Right lobe of liver (tissue), 6 donors: ENCODE results near the gene SOS2. TPM values are rescaled to one million over a fixed set of nuclear protein-coding genes. Genes with fewer than 3 reads are reported as not detected.

Source experiments
- ATAC-seq, 4 donors: fragments of 200-7000 bp; cut with Tn5 transposase; one replicate each; pipeline ENCODE4 v1.9.1; 2020; ENCODE audit warnings: mild to moderate bottlenecking in 4 of 4, moderate library complexity in 4 of 4
- DNase-seq, 3 donors: peaks; one replicate each; pipeline ENCODE4 v3.0.0-alpha.2; 2020
- H3K27ac ChIP-seq, 3 donors: fragments of 200-600 bp; one replicate each; pipeline ENCODE4 v1.8.0; 2022
- H3K27me3 ChIP-seq, 2 donors: fragments of 200-600 bp; one replicate each; pipeline ENCODE4 v1.8.0; 2022
- H3K36me3 ChIP-seq, 4 donors: fragments of 200-600 bp; sonication (generic) in 1 of 4; one replicate each; pipeline versions ENCODE4 v1.5.1 to v1.8.0; 2017 to 2022; ENCODE audit warnings: control low read depth in 1 of 4
- H3K4me1 ChIP-seq, 4 donors: fragments of 200-600 bp; sonication (generic) in 1 of 4; one replicate each; pipeline versions ENCODE4 v1.5.1 to v1.8.0; 2017 to 2022; ENCODE audit warnings: control low read depth in 1 of 4
- H3K4me3 ChIP-seq, 3 donors: fragments of 200-600 bp; one replicate each; pipeline ENCODE4 v1.8.0; 2022
- H3K9me3 ChIP-seq, 4 donors: fragments of 200-600 bp; sonication (generic) in 1 of 4; one replicate each; pipeline versions ENCODE4 v1.5.1 to v1.8.0; 2017 to 2022; ENCODE audit warnings: control low read depth in 1 of 4
- CTCF ChIP-seq, 4 donors: fragments of 200-600 bp in 3 of 4; fragments of 450-650 bp in 1 of 4; IDR thresholded peaks; one replicate each; pipeline versions ENCODE4 v1.5.1 to v1.8.0; 2016 to 2022; ENCODE audit warnings: antibody characterized with exemption in 4 of 4, mild to moderate bottlenecking in 2 of 4
- POLR2A ChIP-seq: fragments of 450-650 bp; IDR thresholded peaks from one replicate; pipeline ENCODE4 v1.6.1; 2017; ENCODE audit warnings: antibody characterized with exemption, mild to moderate bottlenecking
- WGBS: methylation state at CpG from one replicate; pipeline ENCODE4 v1.1.6; 2018; ENCODE audit warnings: low coverage, low lambda C conversion rate; ENCODE audit not compliant: insufficient coverage; ENCODE audit errors: missing lambda C conversion rate; 5-methylcytosine and 5-hydroxymethylcytosine counted together
- intact Hi-C, 2 donors: fragments of 100-400 bp; cut with DNase I; formaldehyde crosslinking; loops; one replicate each; pipeline versions ENCODE4 v1.11.2 to v1.14.1; 2022
- total RNA-seq, 6 experiments: library from RNA; depleted of rRNA in 2 of 6; stranded (reverse); fragments of >200 nt in 2 of 6; fragmentation: NEBNext Ultra II Directional in 3 of 6; extraction: Animal tissue kit (Norgen Biotek cat#: 25700) in 3 of 6; gene quantifications; one replicate each; pipeline versions ENCODE4 v1.1.0 to v1.2.4, GENCODE V29; 2016 to 2023
- donor health status: DM: no; HTN: yes; CAD: no.
- donor health status: DM: no; HTN: no; CAD: no.
- donor health status: DM: no; HTN: no; CAD: no.
- donor health status: DM: no; HTN: yes; CAD: no.
- donor health status: DM: no; HTN: yes; CAD: no.

The SOS2 gene
- total RNA-seq, 6 experiments from 2014 or later: 9.0 to 12.4 (median 10.3) TPM

- H3K27ac ChIP-seq: no peak overlapping the region
- ATAC-seq (no peak), DNase-seq (no peak)
- H3K4me1 ChIP-seq: no peaks in the 10 kb centered on the region
- no peaks in the 10 kb centered on the region for H3K9me3 ChIP-seq
- no peaks in the 10 kb centered on the region for H3K27me3 ChIP-seq
- intact Hi-C loops: no loop called here
- H3K4me3 ChIP-seq: no peak overlapping the region
- H3K36me3 ChIP-seq: peaks cover 0 to 21% (median 6%) of the 10 kb centered on the region in 4 donors
- 77% methylated on average over 2 of the region's 2 CpGs for WGBS
- TF ChIP-seq POLR2A: no peak
- TF ChIP-seq CTCF (IDR thresholded peaks at IDR 0.05): no peak
These were observed 103.6 kb downstream of the SOS2 start for GRCh38 chr14:50127802-50128201.

- no peaks in the 10 kb centered on the region for H3K9me3 ChIP-seq
- H3K4me1 ChIP-seq: no peaks in the 10 kb centered on the region
- no peak for TF ChIP-seq POLR2A
- TF ChIP-seq CTCF (IDR thresholded peaks at IDR 0.05): no peak
- no peaks in the 10 kb centered on the region for H3K27me3 ChIP-seq
- ATAC-seq: no peak
- peaks cover 0 to 11% (median 2%) of the 10 kb centered on the region in 4 donors for H3K36me3 ChIP-seq
- no peak for DNase-seq
- H3K27ac ChIP-seq: no peak overlapping the region
- intact Hi-C loops: no loop called here
- WGBS: 83% methylated on average over 1 of the region's 3 CpGs
- no peak overlapping the region for H3K4me3 ChIP-seq
These were observed 108.3 kb downstream of the SOS2 start for GRCh38 chr14:50123062-50123461.

GRCh38 chr14:50122291-50122690 is 109.1 kb downstream of the SOS2 start:
- TF ChIP-seq POLR2A (no peak), CTCF (IDR thresholded peaks at IDR 0.05) (no peak)
- H3K4me3 ChIP-seq: no peak overlapping the region
- H3K27me3 ChIP-seq: no peaks in the 10 kb centered on the region
- WGBS: 94% methylated on average over 5 of the region's 6 CpGs
- no peaks in the 10 kb centered on the region for H3K9me3 ChIP-seq
- H3K36me3 ChIP-seq: peaks cover 0 to 11% (median 2%) of the 10 kb centered on the region in 4 donors
- no peak for DNase-seq
- no peak for ATAC-seq
- no peak overlapping the region for H3K27ac ChIP-seq
- intact Hi-C loops: no loop called here
- peaks cover 0 to 2% (median 0%) of the 10 kb centered on the region in 4 donors for H3K4me1 ChIP-seq

GRCh38 chr14:50121486-50121885 is 109.9 kb downstream of the SOS2 start:
- no peak overlapping the region for H3K4me3 ChIP-seq
- DNase-seq: no peak
- intact Hi-C loops: no loop called here
- H3K27ac ChIP-seq: no peak overlapping the region
- H3K36me3 ChIP-seq: peaks cover 0 to 11% (median 2%) of the 10 kb centered on the region in 4 donors
- no peaks in the 10 kb centered on the region for H3K9me3 ChIP-seq
- WGBS: 82% methylated on average over 5 of the region's 5 CpGs
- H3K27me3 ChIP-seq: no peaks in the 10 kb centered on the region
- ATAC-seq: no peak
- TF ChIP-seq POLR2A (no peak), CTCF (IDR thresholded peaks at IDR 0.05) (no peak)
- peaks cover 0 to 9% (median 0%) of the 10 kb centered on the region in 4 donors for H3K4me1 ChIP-seq

GRCh38 chr14:50117456-50117855 is 113.9 kb downstream of the SOS2 start:
- Histone ChIP-seq H3K36me3 (peaks cover 0 to 18% (median 6%) of the 10 kb centered on the region in 4 donors), H3K9me3 (no peaks in the 10 kb centered on the region), H3K4me3 (no peak overlapping the region), H3K27ac (no peak overlapping the region), H3K4me1 (peaks cover 0 to 18% (median 3%) of the 10 kb centered on the region in 4 donors), H3K27me3 (no peaks in the 10 kb centered on the region)
- WGBS: 91% methylated on average over 2 of the region's 2 CpGs
- DNase-seq (no peak), ATAC-seq (no peak)
- TF ChIP-seq CTCF (IDR thresholded peaks at IDR 0.05) (no peak), POLR2A (no peak)
- intact Hi-C loops: no loop called here
